Choroid plexus epithelial cell (primary cell): ENCODE measurements around the gene COL6A3.

Experiments
- DNase-seq: peaks from one replicate; pipeline ENCODE4 v3.0.0-alpha.2; 2010; ENCODE audit warnings: low read depth
- H3K4me3 ChIP-seq: 2 replicates; pipeline ENCODE4 v1.5.1; 2011; ENCODE audit warnings: low read depth, mild to moderate bottlenecking, control low read depth, low read length, moderate library complexity
- CTCF ChIP-seq: conservative IDR thresholded peaks from 2 replicates; pipeline ENCODE4 v1.5.1; 2011; ENCODE audit warnings: low read depth, mild to moderate bottlenecking, control low read depth, inconsistent platforms, low read length, moderate library complexity

COL6A3 gene

GRCh38 chr2:237389831-237390230 lies 24.1 kb downstream of the COL6A3 start:
- DNase-seq = no peak
- TF ChIP-seq CTCF = no peak
- no peak overlapping the region for H3K4me3 ChIP-seq

- TF ChIP-seq CTCF = no peak
- H3K4me3 ChIP-seq = no peak overlapping the region
- DNase-seq = peak; percentile 54
These were observed 25.9 kb downstream of the COL6A3 start for GRCh38 chr2:237388036-237388435.

GRCh38 chr2:237384672-237385020 lies 29.3 kb downstream of the COL6A3 start:
- no peak for DNase-seq
- H3K4me3 ChIP-seq = no peak overlapping the region
- no peak for TF ChIP-seq CTCF

- DNase-seq = peak; percentile 96
- TF ChIP-seq CTCF = no peak
These were observed 29.8 kb downstream of the COL6A3 start for GRCh38 chr2:237383991-237384671.

GRCh38 chr2:237380768-237381167 lies 33.2 kb downstream of the COL6A3 start:
- DNase-seq = no peak
- no peak for TF ChIP-seq CTCF

More at GRCh38 chr2:237383991-237384671, 29.8 kb downstream of the COL6A3 start:
- no peak overlapping the region for H3K4me3 ChIP-seq

GRCh38 chr2:237379636-237380035 lies 34.3 kb downstream of the COL6A3 start:
- no peak overlapping the region for H3K4me3 ChIP-seq
- TF ChIP-seq CTCF = no peak
- DNase-seq = no peak

More at GRCh38 chr2:237380768-237381167, 33.2 kb downstream of the COL6A3 start:
- H3K4me3 ChIP-seq = no peak overlapping the region

- DNase-seq = no peak
- no peak for TF ChIP-seq CTCF
- no peak overlapping the region for H3K4me3 ChIP-seq
These were observed 35.3 kb downstream of the COL6A3 start for GRCh38 chr2:237378650-237379049.
